Adrenal gland (tissue), 12 donors: ENCODE results near the gene THSD4. TPM values are rescaled to one million over a fixed set of nuclear protein-coding genes. Genes with fewer than 3 reads are reported as not detected.
A peak's percentile ranks its signal among the peaks of the same experiment; 100 is the strongest.

Experiments used
- DNase-seq, 7 donors: peaks; one replicate each; pipeline ENCODE4 v3.0.0-alpha.2; 2019 to 2020
- H3K27ac ChIP-seq, 5 donors: fragments of 200-600 bp; sonication (generic) in 4 of 5; 1 replicate in 3 of 5; 2 replicates in 2 of 5; pipeline versions ENCODE4 v1.5.1 to v1.8.0; 2016 to 2020; ENCODE audit warnings: mild to moderate bottlenecking in 1 of 5
- H3K27me3 ChIP-seq: fragments of 200-600 bp; 2 replicates; pipeline ENCODE4 v1.8.0; 2021
- H3K36me3 ChIP-seq, 2 donors: fragments of 200-600 bp; replicated peaks in 1 of 2; 1 replicate in 1 of 2; 2 replicates in 1 of 2; pipeline versions ENCODE4 v1.5.1 to v1.8.0; 2018 to 2022
- H3K4me1 ChIP-seq, 2 donors: fragments of 200-600 bp; replicated peaks in 1 of 2; 1 replicate in 1 of 2; 2 replicates in 1 of 2; pipeline versions ENCODE4 v1.5.1 to v1.8.0; 2018 to 2021
- H3K4me3 ChIP-seq, 4 donors: fragments of 200-600 bp; sonication (generic) in 3 of 4; one replicate each; pipeline ENCODE4 v1.5.1; 2016 to 2018
- H3K9me3 ChIP-seq, 3 donors: fragments of 200-600 bp; sonication (generic) in 1 of 3; replicated peaks in 1 of 3; 1 replicate in 2 of 3; 2 replicates in 1 of 3; pipeline versions ENCODE4 v1.5.1 to v1.8.0; 2016 to 2021
- CTCF ChIP-seq, 6 experiments: fragments of 450-650 bp in 4 of 6; fragments of 200-600 bp in 2 of 6; sonication (generic) in 1 of 6; IDR thresholded peaks; 1 replicate in 5 of 6; 2 replicates in 1 of 6; pipeline versions ENCODE4 v1.5.1 to v1.8.0; 2016 to 2021; ENCODE audit warnings: antibody characterized with exemption in 6 of 6, mild to moderate bottlenecking in 2 of 6, moderate library complexity in 1 of 6
- POLR2A ChIP-seq, 2 donors: fragments of 450-650 bp; IDR thresholded peaks; one replicate each; pipeline ENCODE4 v1.6.1; 2017; ENCODE audit warnings: antibody characterized with exemption in 2 of 2, mild to moderate bottlenecking in 2 of 2, moderate library complexity in 1 of 2
- WGBS, 4 donors: extraction: QIAGEN DNeasy Blood & Tissue Kit in 2 of 4; methylation state at CpG; one replicate each; pipeline versions ENCODE4 v1.1.5 to v1.1.7; 2013 to 2017; 5-methylcytosine and 5-hydroxymethylcytosine counted together
- intact Hi-C, 2 donors: fragments of 100-400 bp; cut with DNase I; formaldehyde crosslinking; loops; one replicate each; pipeline versions ENCODE4 v1.14.1 to v1.15.0; 2022 to 2023
- polyA plus RNA-seq, 3 donors: library from polyadenylated mRNA; stranded (reverse); fragments of 200-250 nt in 2 of 3; fragments of 350-450 nt in 1 of 3; fragmentation: Illumina TruSeq in 1 of 3; extraction: RNeasy Lipid Tissue Mini Kit (QIAGEN cat#74804) in 1 of 3; gene quantifications; one replicate each; pipeline ENCODE4 v1.2.3, GENCODE V29; 2013 to 2014
- total RNA-seq, 9 donors: library from RNA; depleted of rRNA in 4 of 9; stranded (reverse); fragments of >200 nt in 4 of 9; fragments of 120-200 nt in 1 of 9; fragmentation: NEBNext Ultra II Directional in 1 of 9; extraction: Animal tissue kit (Norgen Biotek cat#: 25700) in 1 of 9; gene quantifications; one replicate each; pipeline versions ENCODE4 v1.1.0 to v1.2.4, GENCODE V29; 2013 to 2023
- donor health status: healthy with polysubstance abuse.
- donor health status: Bipolar disorder and iron deficiency.
- donor health status: DM: yes; HTN: yes; CAD: no.
- donor health status: DM: no; HTN: no; CAD: no.
- donor health status: DM: no; HTN: no; CAD: no.
- donor health status: DM: yes; HTN: yes; CAD: no.

Gene THSD4
- total and polyA plus RNA-seq, 12 donors = 5.3 to 53.2 (median 23.2) TPM

- intact Hi-C loops = no loop called here
- no peak overlapping the region for H3K27ac ChIP-seq
- no peaks in the 10 kb centered on the region for H3K27me3 ChIP-seq
- no peak for DNase-seq
- no peaks in the 10 kb centered on the region for H3K9me3 ChIP-seq
- H3K36me3 ChIP-seq = no peaks in the 10 kb centered on the region
- TF ChIP-seq CTCF (IDR thresholded peaks at IDR 0.05) = no peak
- no peak for TF ChIP-seq POLR2A (IDR thresholded peaks at IDR 0.05)
- no peak overlapping the region for H3K4me3 ChIP-seq
- 78 to 97% (median 90%) methylated on average over 4 of the region's 4 CpGs for WGBS, 4 donors
- H3K4me1 ChIP-seq = no peaks in the 10 kb centered on the region
Measured at GRCh38 chr15:71686221-71687050, 571.2 kb downstream of the THSD4 start.

- H3K36me3 ChIP-seq = no peaks in the 10 kb centered on the region
- no peaks in the 10 kb centered on the region for H3K9me3 ChIP-seq
- intact Hi-C loops = no loop called here
- no peak for DNase-seq
- H3K27me3 ChIP-seq = no peaks in the 10 kb centered on the region
- no peak overlapping the region for H3K27ac ChIP-seq
- WGBS, 4 donors = 77 to 91% (median 84%) methylated on average over 2 of the region's 2 CpGs
- H3K4me1 ChIP-seq = no peaks in the 10 kb centered on the region
- TF ChIP-seq POLR2A (IDR thresholded peaks at IDR 0.05) = no peak
- no peak for TF ChIP-seq CTCF (IDR thresholded peaks at IDR 0.05)
- H3K4me3 ChIP-seq = no peak overlapping the region
Measured at GRCh38 chr15:71687902-71688508, 572.7 kb downstream of the THSD4 start.

GRCh38 chr15:71688509-71689094 is 573.3 kb downstream of the THSD4 start:
- no peak overlapping the region for H3K27ac ChIP-seq
- H3K36me3 ChIP-seq = no peaks in the 10 kb centered on the region
- no peaks in the 10 kb centered on the region for H3K4me1 ChIP-seq
- H3K27me3 ChIP-seq = no peaks in the 10 kb centered on the region
- 32 to 55% (median 40%) methylated on average over 3 of the region's 3 CpGs for WGBS, 4 donors
- TF ChIP-seq CTCF (IDR thresholded peaks at IDR 0.05) (no peak), POLR2A (IDR thresholded peaks at IDR 0.05) (no peak)
- no peak for DNase-seq
- H3K4me3 ChIP-seq = no peak overlapping the region
- H3K9me3 ChIP-seq = no peaks in the 10 kb centered on the region
- intact Hi-C loops = no loop called here

- no peak for TF ChIP-seq CTCF (IDR thresholded peaks at IDR 0.05)
- no peak for TF ChIP-seq POLR2A (IDR thresholded peaks at IDR 0.05)
- H3K4me3 ChIP-seq = no peak overlapping the region
- intact Hi-C loops = no loop called here
- 87 to 97% (median 90%) methylated on average over 3 of the region's 3 CpGs for WGBS, 4 donors
- no peak for DNase-seq
- H3K36me3 ChIP-seq = no peaks in the 10 kb centered on the region
- H3K4me1 ChIP-seq = no peaks in the 10 kb centered on the region
- H3K27ac ChIP-seq = peak overlapping the region in 1 of 5 donors; percentile 27
- H3K27me3 ChIP-seq = no peaks in the 10 kb centered on the region
- H3K9me3 ChIP-seq = no peaks in the 10 kb centered on the region
Measured at GRCh38 chr15:71691081-71691457, 575.8 kb downstream of the THSD4 start.
